GM18873 (cell line): ENCODE results near the gene METTL16.
"Not testable (repeated sequence)": the region's sequence is repeated elsewhere in the genome, so short reads cannot be mapped to it uniquely, and the experiment has no call there.

Experiments
- ATAC-seq: cut with Tn5 transposase; IDR thresholded peaks from one replicate; pipeline ENCODE4 v1.9.1; 2021; ENCODE audit warnings: mild to moderate bottlenecking, moderate library complexity, moderate number of reproducible peaks; ENCODE audit not compliant: unreplicated experiment, low FRiP score

The METTL16 gene

DNA sequence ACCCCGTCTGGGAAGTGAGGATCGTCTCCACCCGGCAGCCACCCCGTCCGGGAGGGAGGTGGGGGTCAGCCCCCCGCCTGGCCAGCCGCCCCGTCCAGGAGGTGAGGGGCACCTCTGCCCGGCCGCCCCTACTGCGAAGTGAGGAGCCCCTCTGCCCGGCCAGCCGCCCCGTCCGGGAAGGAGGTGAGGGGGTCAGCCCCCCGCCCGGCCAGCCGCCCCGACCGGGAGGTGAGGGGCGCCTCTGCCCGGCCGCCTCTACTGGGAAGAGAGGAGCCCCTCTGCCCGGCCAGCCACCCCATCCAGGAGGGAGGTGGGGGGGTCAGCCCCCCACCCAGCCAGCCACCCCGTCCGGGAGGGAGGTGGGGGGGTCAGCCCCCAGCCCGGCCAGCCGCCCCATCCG, 4.7 kb downstream of the METTL16 start:
- not testable (repeated sequence) for ATAC-seq

- ATAC-seq = no peak
Observed at GRCh38 chr17:2503627-2504026, 8.1 kb downstream of the METTL16 start.

DNA sequence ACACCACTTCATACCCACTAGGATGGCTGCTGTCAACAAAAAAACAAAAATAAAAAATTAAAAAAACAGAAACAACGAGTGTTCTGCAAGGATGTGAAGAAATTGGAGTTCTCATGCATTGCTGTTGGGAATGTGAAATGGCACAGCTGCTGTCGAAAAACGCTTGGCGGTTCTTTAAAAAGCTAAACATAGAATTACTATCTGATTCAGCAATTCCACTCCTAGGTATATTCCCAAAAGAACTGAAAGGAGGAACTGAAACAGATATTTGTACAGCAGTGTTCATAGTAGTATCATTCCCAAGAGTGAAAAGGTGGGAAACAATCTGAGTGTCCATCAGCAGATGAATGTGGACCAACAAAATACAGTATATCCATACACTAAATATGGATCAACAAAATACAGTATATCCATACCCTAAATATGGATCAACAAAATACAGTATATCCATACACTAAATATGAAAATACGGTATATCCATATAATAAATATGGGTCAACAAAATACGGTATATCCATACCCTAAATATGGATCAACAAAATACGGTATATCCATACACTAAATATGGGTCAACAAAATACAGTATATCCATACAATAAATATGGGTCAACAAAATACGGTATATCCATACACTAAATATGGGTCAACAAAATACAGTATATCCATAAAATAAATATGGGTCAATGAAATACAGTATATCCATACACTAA, 8.7 kb downstream of the METTL16 start:
- no peak for ATAC-seq

GRCh38 chr17:2500446-2500845, 11.2 kb downstream of the METTL16 start:
- ATAC-seq = no peak

GRCh38 chr17:2489286-2489685, 22.4 kb downstream of the METTL16 start:
- ATAC-seq = not testable (repeated sequence)

- ATAC-seq = no peak
Observed at GRCh38 chr17:2487306-2487705, 24.4 kb downstream of the METTL16 start.

DNA sequence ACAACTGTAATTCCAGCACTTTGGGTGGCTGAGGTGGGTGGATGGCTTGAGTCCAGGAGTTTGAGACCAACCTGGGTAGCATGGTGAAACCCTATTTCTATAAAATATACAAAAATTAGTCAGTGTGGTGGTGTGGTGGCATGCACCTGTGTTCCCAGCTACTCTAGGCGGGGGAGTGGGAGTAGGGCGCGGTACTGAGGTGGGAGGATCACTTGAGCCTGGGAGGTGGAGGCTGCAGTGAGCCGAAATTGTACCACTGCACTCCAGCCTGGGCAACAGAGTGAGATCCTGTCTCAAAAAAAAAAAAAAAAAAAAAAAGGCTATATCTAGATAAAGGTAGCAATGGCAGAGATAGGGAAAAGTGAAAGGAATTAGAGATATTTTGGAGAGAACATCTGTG, 25.0 kb downstream of the METTL16 start:
- not testable (repeated sequence) for ATAC-seq

GRCh38 chr17:2485970-2486369, 25.7 kb downstream of the METTL16 start:
- no peak for ATAC-seq

- ATAC-seq = no peak
Observed at GRCh38 chr17:2485543-2485942, 26.1 kb downstream of the METTL16 start.

GRCh38 chr17:2484876-2485275, 26.8 kb downstream of the METTL16 start:
- no peak for ATAC-seq

DNA sequence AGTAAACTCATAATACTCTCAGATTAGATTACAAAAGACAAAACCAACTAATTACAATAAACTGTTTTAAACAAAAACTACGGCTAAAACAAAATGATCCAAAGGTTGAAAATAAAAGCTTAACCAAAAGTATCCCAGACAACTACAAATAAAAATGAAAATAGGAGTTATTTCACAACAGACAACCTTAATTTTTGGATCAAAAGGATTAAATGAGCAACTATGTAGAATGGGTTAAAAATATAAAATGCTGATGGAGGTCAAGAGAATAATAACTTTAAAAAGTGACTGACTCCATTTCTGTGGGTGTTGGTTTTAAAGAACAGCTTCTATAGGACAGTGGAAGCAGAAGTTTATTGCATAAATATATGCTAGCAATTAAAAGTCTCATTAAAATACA, 28.6 kb downstream of the METTL16 start:
- ATAC-seq = no peak

DNA sequence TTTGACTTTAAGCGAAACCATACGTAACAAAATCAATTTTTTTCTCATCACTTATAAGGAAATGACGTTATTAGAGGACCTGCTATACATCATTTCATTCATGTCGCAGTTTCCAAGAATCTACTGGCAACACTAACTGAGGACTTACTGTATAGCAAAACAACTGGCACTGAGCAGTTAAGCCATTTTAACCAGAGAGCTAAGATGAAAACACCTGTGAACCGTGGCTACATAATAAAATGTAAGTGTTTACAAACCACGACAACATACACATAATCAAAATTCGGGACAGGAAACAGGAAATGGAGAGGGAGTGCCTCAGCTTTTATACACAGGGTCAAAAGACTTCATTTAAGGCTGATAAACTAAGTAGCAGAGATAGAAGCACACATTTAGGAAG, 29.5 kb downstream of the METTL16 start:
- no peak for ATAC-seq

GRCh38 chr17:2481760-2482159, 29.9 kb downstream of the METTL16 start:
- ATAC-seq = no peak

DNA sequence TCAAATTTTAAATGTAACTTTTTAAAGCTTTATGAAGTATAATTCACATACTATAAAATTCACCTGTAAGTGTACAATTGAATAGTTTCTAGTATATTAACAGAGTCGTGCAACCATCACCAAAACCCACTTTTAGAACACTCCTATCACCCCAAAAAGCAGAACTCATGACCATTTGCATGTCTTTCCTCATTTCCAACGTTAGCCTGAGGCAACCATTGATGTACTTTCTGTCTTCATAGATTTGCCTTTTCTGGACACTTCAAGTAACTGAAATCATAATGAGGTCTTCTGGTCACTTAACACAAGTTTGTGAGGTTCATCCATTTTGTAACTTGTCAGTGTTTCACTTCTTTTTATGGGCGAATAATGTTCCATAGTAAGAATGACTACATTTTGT, 33.2 kb downstream of the METTL16 start:
- ATAC-seq = no peak

DNA sequence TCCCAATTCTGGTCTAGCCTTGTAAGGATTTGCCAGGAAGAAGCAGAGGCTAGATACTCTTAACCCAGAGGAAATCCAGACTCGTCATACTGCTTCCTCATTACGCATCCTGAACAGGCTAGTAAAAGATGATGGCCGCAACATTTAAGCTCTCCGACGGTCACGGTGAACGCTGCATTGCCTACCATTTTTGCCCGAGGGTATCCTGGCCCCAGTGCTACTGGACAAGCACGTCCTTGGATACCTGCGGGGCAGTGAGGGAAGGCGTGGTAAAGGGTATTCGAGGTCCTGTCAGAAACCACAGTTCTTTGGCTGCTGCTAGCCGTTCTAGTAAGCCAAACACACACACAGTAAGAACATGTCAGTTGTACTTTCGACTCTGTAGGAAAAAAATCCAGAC, 36.6 kb downstream of the METTL16 start:
- no peak for ATAC-seq

GRCh38 chr17:2474371-2474770, 37.3 kb downstream of the METTL16 start:
- ATAC-seq = no peak

DNA sequence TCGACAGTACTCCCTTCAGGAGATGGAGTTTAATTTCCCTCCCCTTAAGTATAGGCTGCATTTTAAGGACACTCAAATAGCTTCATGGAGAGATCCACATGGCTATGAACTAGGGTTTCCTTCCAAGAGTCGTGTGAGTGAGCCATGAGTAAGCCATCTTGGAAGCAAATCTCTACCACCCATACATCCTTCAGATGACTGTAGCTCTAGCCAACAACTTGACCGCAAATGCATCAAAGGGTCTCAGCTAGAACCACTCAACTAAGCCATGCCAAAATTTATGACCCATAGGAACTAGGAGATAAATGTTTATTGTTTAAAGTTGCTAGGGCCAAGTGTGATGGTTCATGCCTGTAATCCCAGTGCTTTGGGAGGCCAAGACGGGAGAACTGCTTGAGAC, 43.4 kb downstream of the METTL16 start:
- ATAC-seq = no peak

DNA sequence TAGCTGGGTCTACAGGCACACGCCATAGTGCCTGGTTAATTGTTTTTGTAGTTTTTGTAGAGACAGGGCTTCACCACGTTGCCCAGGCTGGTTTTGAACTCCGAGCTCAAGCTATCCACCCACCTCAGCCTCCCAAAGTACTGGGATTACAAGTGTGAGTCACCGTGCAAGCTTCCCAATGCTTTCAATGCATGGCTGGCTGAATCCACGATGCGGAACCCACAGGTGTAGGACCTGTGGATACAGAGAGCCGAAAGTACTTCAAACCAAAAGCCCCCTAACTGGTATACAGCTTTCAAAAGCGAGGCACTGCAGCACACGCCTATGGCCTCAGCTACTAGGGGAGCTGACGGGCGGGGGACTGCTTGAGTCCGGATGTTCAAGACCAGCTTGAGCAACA, 44.8 kb downstream of the METTL16 start:
- no peak for ATAC-seq

GRCh38 chr17:2462481-2462880, 49.2 kb downstream of the METTL16 start:
- no peak for ATAC-seq

GRCh38 chr17:2459917-2460271, 51.8 kb downstream of the METTL16 start:
- ATAC-seq = no peak

DNA sequence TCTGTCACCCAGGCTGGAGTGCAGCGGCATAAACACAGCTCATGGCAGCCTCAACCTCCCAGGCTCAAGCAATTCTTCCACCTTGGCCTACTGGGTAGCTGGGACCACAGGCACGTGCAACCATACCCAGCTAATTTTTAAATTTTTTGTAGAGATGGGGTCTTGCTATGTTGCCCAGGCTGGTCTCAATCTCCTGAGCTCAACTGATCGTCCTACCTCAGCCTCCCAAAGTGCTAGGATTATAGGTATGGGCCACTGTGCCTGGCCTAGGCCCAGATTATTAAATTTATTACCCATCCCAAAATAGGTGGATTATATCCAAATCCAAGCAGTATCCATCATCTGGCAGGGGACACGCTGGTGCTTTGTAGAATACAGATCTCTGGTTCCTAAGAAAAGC, 53.8 kb downstream of the METTL16 start:
- no peak for ATAC-seq

DNA sequence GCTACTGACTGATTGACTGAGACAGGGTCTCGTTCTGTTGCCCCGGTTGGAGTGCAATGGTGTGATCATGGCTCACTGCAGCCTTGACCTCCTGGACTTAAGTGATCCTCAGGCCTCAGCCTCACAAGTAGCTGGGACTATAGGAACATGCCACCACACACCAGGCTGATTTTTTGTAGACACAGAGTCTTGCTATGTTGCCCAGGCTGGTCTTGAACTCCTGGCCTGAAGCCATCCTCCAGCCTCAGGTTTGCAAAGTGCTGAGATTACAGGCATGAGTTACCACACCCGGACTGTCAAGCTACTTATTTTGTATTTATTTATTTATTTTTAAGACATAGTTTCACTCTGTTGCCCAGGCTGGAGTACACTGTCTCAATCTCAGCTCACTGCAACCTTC, 55.2 kb downstream of the METTL16 start:
- no peak for ATAC-seq

- ATAC-seq = no peak
Observed at GRCh38 chr17:2455956-2456355, 55.7 kb downstream of the METTL16 start.
